HG03139 (cell line): ENCODE results near the gene HRH2.
"Not testable (repeated sequence)": the region's sequence is repeated elsewhere in the genome, so short reads cannot be mapped to it uniquely, and the experiment has no call there.

ENCODE experiments used
- ATAC-seq: cut with Tn5 transposase; IDR thresholded peaks from one replicate; pipeline ENCODE4 v1.9.1; 2021; ENCODE audit not compliant: unreplicated experiment

Gene HRH2

GRCh38 chr5:175642998-175643397 lies 14.9 kb upstream of the HRH2 start:
- no peak for ATAC-seq

GRCh38 chr5:175646251-175646650 lies 11.6 kb upstream of the HRH2 start:
- ATAC-seq: no peak

- ATAC-seq: no peak
Observed at GRCh38 chr5:175649967-175650366, 7.9 kb upstream of the HRH2 start.

GRCh38 chr5:175650430-175651205 lies 7.3 kb upstream of the HRH2 start:
- not testable (repeated sequence) for ATAC-seq

- peak; percentile 60 for ATAC-seq
Observed at GRCh38 chr5:175652741-175653663, 4.9 kb upstream of the HRH2 start.

GRCh38 chr5:175653763-175654162 lies 4.1 kb upstream of the HRH2 start:
- ATAC-seq: no peak

GRCh38 chr5:175654339-175654738 lies 3.5 kb upstream of the HRH2 start:
- no peak for ATAC-seq

- no peak for ATAC-seq
Observed at GRCh38 chr5:175654807-175655206, 3.1 kb upstream of the HRH2 start.

GRCh38 chr5:175655411-175655810 lies 2.5 kb upstream of the HRH2 start:
- no peak for ATAC-seq

GRCh38 chr5:175656966-175657365 lies 905 bp upstream of the HRH2 start:
- ATAC-seq: no peak

GRCh38 chr5:175658299-175659145 lies 651 bp downstream of the HRH2 start:
- ATAC-seq: no peak

- no peak for ATAC-seq
Observed at GRCh38 chr5:175659546-175660253, 1.8 kb downstream of the HRH2 start.

GRCh38 chr5:175663186-175664184 lies 5.6 kb downstream of the HRH2 start:
- ATAC-seq: no peak

- ATAC-seq: no peak
Observed at GRCh38 chr5:175664723-175665122, 6.9 kb downstream of the HRH2 start.

- no peak for ATAC-seq
Observed at GRCh38 chr5:175666216-175666615, 8.3 kb downstream of the HRH2 start.

- no peak for ATAC-seq
Observed at GRCh38 chr5:175668006-175668405, 10.1 kb downstream of the HRH2 start.

- no peak for ATAC-seq
Observed at GRCh38 chr5:175670372-175670771, 12.5 kb downstream of the HRH2 start.

GRCh38 chr5:175671013-175671412 lies 13.1 kb downstream of the HRH2 start:
- ATAC-seq: no peak

- ATAC-seq: no peak
Observed at GRCh38 chr5:175672976-175673648, 15.2 kb downstream of the HRH2 start.
